HCT116 (cell line): ENCODE measurements around the gene MBD3L2B. TPM values are rescaled to one million over a fixed set of nuclear protein-coding genes. Genes with fewer than 3 reads are reported as not detected.

ENCODE experiments used
- ATAC-seq: fragments of 200-7000 bp; cut with Tn5 transposase; 2 replicates; pipeline ENCODE4 v1.9.1; 2020; ENCODE audit warnings: mild to moderate bottlenecking, moderate library complexity
- BruUV-seq: library from RNA; stranded (reverse); fragments of 400-500 nt; replicated peaks from 2 replicates; lab custom pipeline; 2021; lab: Mats Ljungman, UMichigan
- CTCF ChIA-PET: fragments of 300-600 bp; sonication (Branson Sonifier 250); formaldehyde crosslinking; loops from one replicate; lab custom pipeline; 2021; ENCODE audit warnings: antibody characterized with exemption; lab: Charles Lee
- POLR2A ChIA-PET: fragments of 300-600, 350-600 bp; sonication (Branson Sonifier 250); formaldehyde crosslinking; loops from one replicate; lab custom pipeline; 2021; ENCODE audit warnings: antibody characterized with exemption; lab: Charles Lee
- RAD21 ChIA-PET, 2 experiments: fragments of 300-600 bp; sonication (Branson Sonifier 250); formaldehyde crosslinking; loops; one replicate each; lab custom pipeline; 2023; ENCODE audit warnings: low total read pairs in 2 of 2; ENCODE audit not compliant: uncharacterized antibody in 2 of 2, unreplicated experiment in 2 of 2, low non-redundant PET in 1 of 2; lab: Charles Lee
- DNase-seq: peaks from one replicate; pipeline ENCODE4 v3.0.0-alpha.2; 2010; ENCODE audit warnings: low read depth, low spot score
- H2AFZ ChIP-seq: fragments of 200-600 bp; shearing (Covaris generic), sonication (generic); 2 replicates; pipeline ENCODE4 v1.6.1; 2017; ENCODE audit warnings: low read depth, mixed run types, mixed read lengths, antibody characterized with exemption, low read length; ENCODE audit not compliant: poor library complexity, severe bottlenecking
- H3K27ac ChIP-seq: 2 replicates; pipeline ENCODE4 v1.5.1; 2012; ENCODE audit warnings: low read depth, low read length
- H3K27me3 ChIP-seq: fragments of 200-600 bp; sonication (generic); 2 replicates; pipeline ENCODE4 v1.6.1; 2016; ENCODE audit warnings: mixed run types, low read length, mixed read lengths; ENCODE audit not compliant: insufficient read depth
- H3K36me3 ChIP-seq, 2 experiments: fragments of 200-500 bp in 1 of 2; fragments of 200-600 bp in 1 of 2; sonication (Bioruptor generic) in 1 of 2; sonication (generic) in 1 of 2; 2 replicates each; pipeline versions ENCODE4 v1.5.1 to v1.6.1; 2014 to 2016; ENCODE audit warnings: low read length in 2 of 2, inconsistent platforms in 1 of 2, mixed read lengths in 1 of 2, mixed run types in 1 of 2; ENCODE audit not compliant: insufficient read depth in 2 of 2, control insufficient read depth in 1 of 2
- H3K4me1 ChIP-seq, 2 experiments: fragments of 200-600 bp in 1 of 2; sonication (generic) in 1 of 2; 2 replicates each; pipeline versions ENCODE4 v1.5.1 to v1.6.1; 2012 to 2017; ENCODE audit warnings: low read length in 2 of 2, inconsistent platforms in 1 of 2, mild to moderate bottlenecking in 1 of 2, mixed read lengths in 1 of 2, mixed run types in 1 of 2, moderate library complexity in 1 of 2; ENCODE audit not compliant: insufficient read depth in 2 of 2, control insufficient read depth in 1 of 2
- H3K4me2 ChIP-seq: fragments of 200-600 bp; sonication (generic); 2 replicates; pipeline ENCODE4 v1.6.1; 2017; ENCODE audit warnings: mixed run types, low read length, mixed read lengths
- H3K4me3 ChIP-seq, 2 experiments: fragments of 200-600 bp in 1 of 2; sonication (generic) in 1 of 2; replicated peaks in 1 of 2; 2 replicates each; pipeline ENCODE4 v1.5.1; 2011 to 2016; ENCODE audit warnings: low read length in 2 of 2, control low read depth in 1 of 2, low read depth in 1 of 2, mild to moderate bottlenecking in 1 of 2, mixed read lengths in 1 of 2, mixed run types in 1 of 2
- H3K79me2 ChIP-seq: fragments of 200-600 bp; sonication (generic); 2 replicates; pipeline ENCODE4 v1.6.1; 2017; ENCODE audit warnings: mild to moderate bottlenecking, mixed run types, low read length, moderate library complexity, mixed read lengths; ENCODE audit not compliant: insufficient read depth
- H3K9ac ChIP-seq: fragments of 200-600 bp; sonication (generic); 2 replicates; pipeline ENCODE4 v1.6.1; 2016; ENCODE audit warnings: low read length, mixed read lengths
- H3K9me2 ChIP-seq: fragments of 200-600 bp; sonication (generic), shearing (Covaris generic); 2 replicates; pipeline ENCODE4 v1.6.1; 2017; ENCODE audit warnings: mixed run types, mild to moderate bottlenecking, moderate library complexity; ENCODE audit not compliant: insufficient read depth
- H3K9me3 ChIP-seq, 2 experiments: fragments of 200-500 bp in 1 of 2; fragments of 200-600 bp in 1 of 2; sonication (Bioruptor generic) in 1 of 2; sonication (generic) in 1 of 2; 2 replicates each; pipeline ENCODE4 v1.6.1; 2014 to 2017; ENCODE audit warnings: low read length in 2 of 2, mixed read lengths in 2 of 2, inconsistent platforms in 1 of 2, low read depth in 1 of 2, mild to moderate bottlenecking in 1 of 2, mixed run types in 1 of 2, moderate library complexity in 1 of 2; ENCODE audit not compliant: control insufficient read depth in 1 of 2, insufficient read depth in 1 of 2
- H4K20me1 ChIP-seq: fragments of 200-600 bp; sonication (generic), shearing (Covaris generic); 2 replicates; pipeline ENCODE4 v1.6.1; 2017; ENCODE audit warnings: mixed run types, mild to moderate bottlenecking, moderate library complexity; ENCODE audit not compliant: insufficient read depth
- CBX3 ChIP-seq: IDR thresholded peaks from 2 replicates; pipeline ENCODE4 v1.6.1; 2012; ENCODE audit warnings: low read depth
- CTCF ChIP-seq, 3 experiments: fragments of 200-600 bp in 1 of 3; sonication (generic) in 1 of 3; IDR thresholded peaks in 2 of 3; conservative IDR thresholded peaks in 1 of 3; 2 replicates each; pipeline ENCODE4 v1.5.1; 2012 to 2017; ENCODE audit warnings: low read depth in 2 of 3, low read length in 2 of 3, antibody characterized with exemption in 1 of 3, borderline replicate concordance in 1 of 3, control low read depth in 1 of 3, mild to moderate bottlenecking in 1 of 3, mixed read lengths in 1 of 3, mixed run types in 1 of 3, moderate library complexity in 1 of 3; ENCODE audit not compliant: insufficient read depth in 1 of 3
- EGR1 ChIP-seq: IDR thresholded peaks from 2 replicates; pipeline ENCODE4 v1.6.1; 2012; ENCODE audit warnings: low read depth
- ELF1 ChIP-seq: IDR thresholded peaks from 2 replicates; pipeline ENCODE4 v1.6.1; 2012; ENCODE audit warnings: low read depth, borderline replicate concordance
- EZH2 ChIP-seq: fragments of 200-600 bp; sonication (generic); IDR thresholded peaks from 2 replicates; pipeline ENCODE4 v1.6.1; 2017; ENCODE audit warnings: antibody characterized with exemption, mixed run types
- EZH2phosphoT487 ChIP-seq: fragments of 200-600 bp; IDR thresholded peaks from 2 replicates; pipeline ENCODE4 v1.6.1; 2018; ENCODE audit warnings: antibody characterized with exemption, borderline replicate concordance
- FOSL1 ChIP-seq: IDR thresholded peaks from 2 replicates; pipeline ENCODE4 v1.6.1; 2012; ENCODE audit warnings: low read depth
- JUND ChIP-seq: IDR thresholded peaks from 2 replicates; pipeline ENCODE4 v1.6.1; 2012
- POLR2A ChIP-seq: IDR thresholded peaks from 2 replicates; pipeline ENCODE4 v1.7.0; 2011; ENCODE audit warnings: borderline replicate concordance; ENCODE audit not compliant: insufficient read depth, insufficient read length; ENCODE audit errors: extremely low read depth
- POLR2AphosphoS5 ChIP-seq: IDR thresholded peaks from 2 replicates; pipeline ENCODE4 v1.6.1; 2011; ENCODE audit warnings: mild to moderate bottlenecking, low read depth, low read length, moderate library complexity
- REST ChIP-seq: IDR thresholded peaks from 2 replicates; pipeline ENCODE4 v1.6.1; 2012; ENCODE audit warnings: low read depth
- SRF ChIP-seq: IDR thresholded peaks from 2 replicates; pipeline ENCODE4 v1.6.1; 2012; ENCODE audit warnings: low read depth
- TCF7L2 ChIP-seq: IDR thresholded peaks from 2 replicates; pipeline ENCODE4 v1.7.0; 2011; ENCODE audit warnings: borderline replicate concordance, inconsistent platforms; ENCODE audit not compliant: insufficient read depth, insufficient read length; ENCODE audit errors: extremely low read depth
- ZNF274 ChIP-seq: fragments of 200-500 bp; sonication (Bioruptor generic); IDR thresholded peaks from 2 replicates; pipeline ENCODE4 v1.6.1; 2014; ENCODE audit warnings: mild to moderate bottlenecking, low read depth, low read length, inconsistent platforms
- intact Hi-C: fragments of 100-400 bp; cut with micrococcal nuclease; formaldehyde crosslinking; loops from 2 replicates; pipeline ENCODE4 v1.10.0; 2022
- total RNA-seq: library from RNA; stranded (reverse); gene quantifications from one replicate; pipeline ENCODE4 v1.2.1, GENCODE V29; 2021; ENCODE audit not compliant: unreplicated experiment

The MBD3L2B gene
- total RNA-seq, 1 experiment from 2014 or later: not detected

- Histone ChIP-seq H3K27ac (no peak overlapping the region), H3K9me3 (no peaks in the 10 kb centered on the region), H4K20me1 (no peaks in the 10 kb centered on the region), H3K9ac (no peak overlapping the region), H3K79me2 (no peaks in the 10 kb centered on the region), H3K9me2 (no peaks in the 10 kb centered on the region)
- DNase-seq: no peak
- RAD21 ChIA-PET: no interaction called here
- CTCF ChIA-PET: no interaction called here
- no TSS peak for BruUV-seq
- intact Hi-C loops: no loop called here
- TF ChIP-seq FOSL1: no peak
- no peak for TF ChIP-seq SRF
- TF ChIP-seq REST: no peak
- no peak for TF ChIP-seq CBX3
- no peak for TF ChIP-seq ELF1
- TF ChIP-seq ZNF274: no peak
- no peak for TF ChIP-seq EZH2
- TF ChIP-seq POLR2AphosphoS5: no peak
- TF ChIP-seq POLR2A: no peak
- no peak for TF ChIP-seq EGR1
- TF ChIP-seq CTCF (IDR thresholded peaks at IDR 0.05 in 2 of 3, conservative IDR thresholded peaks at IDR 0.05 in 1 of 3; ENCODE audit: borderline replicate concordance in 1 of 3, insufficient read depth in 1 of 3, low read depth in 2 of 3, low read length in 2 of 3): no peak
- no peak for TF ChIP-seq JUND
- no peak for TF ChIP-seq EZH2phosphoT487
- no peak for TF ChIP-seq TCF7L2
- TF ChIP-seq, all 23 proteins: peak for 0
- H2AFZ ChIP-seq: peak overlapping the region; percentile 14
- POLR2A ChIA-PET: no interaction called here
- H3K4me2 ChIP-seq: no peak overlapping the region
- no peak overlapping the region for H3K4me3 ChIP-seq
- no peak for ATAC-seq
- H3K4me1 ChIP-seq: peaks cover 0 to 8% of the 10 kb centered on the region in 2 experiments; a peak in 2 of 4 replicates
- H3K36me3 ChIP-seq: no peaks in the 10 kb centered on the region
- H3K27me3 ChIP-seq: no peaks in the 10 kb centered on the region
These were observed 51.2 kb downstream of the MBD3L2B start for GRCh38 chr19:6970021-6970420.
